ENCODE data around the gene TEX48. TPM values are rescaled to one million over a fixed set of nuclear protein-coding genes. Genes with fewer than 3 reads are reported as not detected.

The TEX48 gene
- total RNA-seq, 1 experiment from 2014 or later: 2.4 TPM

DNA sequence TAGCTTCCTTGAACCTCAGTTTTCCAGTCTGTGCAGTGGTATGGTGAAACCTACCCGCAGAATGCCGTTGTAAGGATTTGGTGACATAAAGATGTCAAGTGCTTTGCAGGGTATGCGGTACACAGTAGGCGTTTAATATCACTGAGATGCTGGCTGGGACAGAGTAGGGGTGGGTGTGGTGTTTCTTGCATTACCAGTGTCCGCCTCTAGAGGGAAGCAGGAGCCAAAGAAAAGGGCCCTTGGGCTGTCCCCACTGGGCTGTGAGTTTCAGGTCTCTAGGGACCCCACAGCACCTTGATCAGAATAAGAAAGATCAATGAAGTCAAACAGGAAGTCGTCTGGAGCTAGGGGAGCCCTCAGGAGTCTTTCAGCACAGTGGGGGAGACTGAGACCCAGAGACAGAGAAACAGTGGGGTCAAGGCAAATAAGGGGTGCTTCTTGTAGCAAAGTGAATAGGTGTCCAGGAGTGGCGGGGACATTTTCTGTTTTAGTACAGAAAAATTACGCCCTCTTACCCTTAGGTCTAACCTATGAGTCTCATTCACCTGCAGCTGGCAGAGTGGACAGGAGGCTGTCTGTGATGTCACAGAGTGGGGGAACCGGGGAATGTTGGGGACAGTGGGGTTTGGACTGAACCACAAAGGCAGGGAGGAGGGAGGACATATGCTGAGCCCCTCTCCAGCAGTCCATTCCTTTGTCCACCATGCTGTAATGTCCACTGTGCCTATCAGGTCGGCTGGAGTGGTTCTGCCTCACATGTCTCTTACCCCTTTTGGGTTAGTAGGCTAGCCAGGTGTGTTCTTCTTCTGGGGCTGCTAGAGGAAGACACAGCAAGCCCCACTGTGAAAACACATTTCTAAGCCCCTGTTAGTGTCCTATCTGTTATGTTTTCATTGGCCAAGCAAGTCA, 19.7 kb downstream of the TEX48 start:
- Histone ChIP-seq H3F3A (ENCODE audit: low read length, unreplicated experiment) (no peaks in the 10 kb centered on the region), H4K20me1 (ENCODE audit: low read length) (no peaks in the 10 kb centered on the region), H3K9me3 (ENCODE audit: low read length) (no peaks in the 10 kb centered on the region), H3K4me2 (ENCODE audit: low read length) (no peak overlapping the region), H3K9ac (ENCODE audit: low read length) (no peak overlapping the region), H3K79me2 (ENCODE audit: low read length) (no peaks in the 10 kb centered on the region), H3K9me2 (replicated peaks; ENCODE audit: low read length) (no peaks in the 10 kb centered on the region), H3K27me3 (ENCODE audit: low read length) (no peaks in the 10 kb centered on the region), H3K4me1 (ENCODE audit: insufficient read depth, low read length) (no peaks in the 10 kb centered on the region), H3K4me3 (ENCODE audit: low read length) (no peak overlapping the region), H3K36me3 (ENCODE audit: low read depth, low read length) (no peaks in the 10 kb centered on the region), H2AFZ (ENCODE audit: low read length) (no peak overlapping the region), H3K27ac (ENCODE audit: low read length) (no peak overlapping the region)
- ChIA-PET CTCF (no interaction called here), POLR2A (ENCODE audit: unreplicated experiment) (no interaction called here)
- intact Hi-C loops (cut with micrococcal nuclease): loop anchor here (1.0 kb wide), 1 partner anchor 352 kb away; no protein-coding TSS in a partner anchor
- peak; percentile 68 for DNase-seq
- BruUV-seq (replicated peaks): no TSS peak
- ATAC-seq: peak; percentile 87
- TF ChIP-seq CTCF (conservative IDR thresholded peaks at IDR 0.05; ENCODE audit: low read depth, low read length): peak; percentile 85
- TF ChIP-seq EZH2phosphoT487 (IDR thresholded peaks at IDR 0.05; ENCODE audit: borderline replicate concordance, low read length): no peak
- TF ChIP-seq EZH2 (IDR thresholded peaks at IDR 0.05; ENCODE audit: low read length, unreplicated experiment): no peak

GRCh38 chr9:114657705-114658104, 24.3 kb downstream of the TEX48 start, which contains the start of gene TEX53:
TEX53 (minus strand) TSS chr9:114657805; CDS start chr9:114657774, 31 bp downstream.
- ATAC-seq (no peak), DNase-seq (no peak)
- Histone ChIP-seq H3K27ac (ENCODE audit: low read length) (no peak within 1 kb of the TSS), H3F3A (ENCODE audit: low read length, unreplicated experiment) (no peaks in the 10 kb centered on the region), H3K27me3 (ENCODE audit: low read length) (no peaks in the 10 kb centered on the region), H3K4me2 (ENCODE audit: low read length) (no peak within 1 kb of the TSS), H3K4me3 (ENCODE audit: low read length) (no peak within 1 kb of the TSS), H3K79me2 (ENCODE audit: low read length) (no peaks in the 10 kb centered on the region), H3K9me2 (replicated peaks; ENCODE audit: low read length) (no peaks in the 10 kb centered on the region), H2AFZ (ENCODE audit: low read length) (no peak within 1 kb of the TSS), H3K4me1 (ENCODE audit: insufficient read depth, low read length) (no peaks in the 10 kb centered on the region), H3K9ac (ENCODE audit: low read length) (no peak within 1 kb of the TSS), H3K9me3 (ENCODE audit: low read length) (no peaks in the 10 kb centered on the region), H4K20me1 (ENCODE audit: low read length) (no peaks in the 10 kb centered on the region), H3K36me3 (ENCODE audit: low read depth, low read length) (no peaks in the 10 kb centered on the region)
- POLR2A ChIA-PET (ENCODE audit: unreplicated experiment): no interaction called here
- TF ChIP-seq CTCF (conservative IDR thresholded peaks at IDR 0.05; ENCODE audit: low read depth, low read length) (no peak), EZH2phosphoT487 (IDR thresholded peaks at IDR 0.05; ENCODE audit: borderline replicate concordance, low read length) (no peak), EZH2 (IDR thresholded peaks at IDR 0.05; ENCODE audit: low read length, unreplicated experiment) (no peak)
- intact Hi-C loops (cut with micrococcal nuclease): loop anchor here (10.0 kb wide), 1 partner anchor 253 kb away; no protein-coding TSS in a partner anchor
- CTCF ChIA-PET: no interaction called here
- no TSS peak for BruUV-seq (replicated peaks)

DNA sequence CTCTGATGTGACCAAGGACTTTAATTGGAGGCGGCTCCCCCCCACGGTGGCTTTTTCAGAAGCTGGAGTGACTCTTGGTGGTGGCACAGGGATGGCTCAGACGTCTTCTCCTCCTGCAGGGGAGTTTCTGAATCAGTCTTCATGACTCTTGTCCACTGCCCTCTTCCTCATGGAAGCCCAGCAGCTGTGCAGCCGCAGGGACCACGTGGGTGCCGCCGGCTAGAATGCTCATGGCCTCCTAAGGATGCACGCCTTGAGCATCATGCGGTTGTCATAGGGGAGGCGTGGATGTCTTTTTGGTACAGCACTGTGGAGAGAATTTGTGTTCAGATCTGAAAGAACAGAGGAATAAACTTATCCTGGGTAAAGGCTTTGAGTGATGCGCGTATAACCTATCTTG, 25.7 kb downstream of the TEX48 start:
- no peaks in the 10 kb centered on the region for H3K27me3 ChIP-seq (ENCODE audit: low read length)
- no peaks in the 10 kb centered on the region for H3F3A ChIP-seq (ENCODE audit: low read length, unreplicated experiment)
- BruUV-seq (replicated peaks): no TSS peak
- H2AFZ ChIP-seq (ENCODE audit: low read length): no peak overlapping the region
- H3K9ac ChIP-seq (ENCODE audit: low read length): no peak overlapping the region
- H3K9me2 ChIP-seq (replicated peaks; ENCODE audit: low read length): no peaks in the 10 kb centered on the region
- CTCF ChIA-PET: no interaction called here
- ATAC-seq (no peak), DNase-seq (no peak)
- H3K4me3 ChIP-seq (ENCODE audit: low read length): no peak overlapping the region
- no peaks in the 10 kb centered on the region for H4K20me1 ChIP-seq (ENCODE audit: low read length)
- POLR2A ChIA-PET (ENCODE audit: unreplicated experiment): no interaction called here
- no peaks in the 10 kb centered on the region for H3K9me3 ChIP-seq (ENCODE audit: low read length)
- no peaks in the 10 kb centered on the region for H3K4me1 ChIP-seq (ENCODE audit: insufficient read depth, low read length)
- H3K27ac ChIP-seq (ENCODE audit: low read length): no peak overlapping the region
- intact Hi-C loops (cut with micrococcal nuclease): loop anchor here (10.0 kb wide), 1 partner anchor 252 kb away; no protein-coding TSS in a partner anchor
- no peak for TF ChIP-seq CTCF (conservative IDR thresholded peaks at IDR 0.05; ENCODE audit: low read depth, low read length)
- no peak for TF ChIP-seq EZH2phosphoT487 (IDR thresholded peaks at IDR 0.05; ENCODE audit: borderline replicate concordance, low read length)
- TF ChIP-seq EZH2 (IDR thresholded peaks at IDR 0.05; ENCODE audit: low read length, unreplicated experiment): no peak
- no peaks in the 10 kb centered on the region for H3K79me2 ChIP-seq (ENCODE audit: low read length)
- H3K4me2 ChIP-seq (ENCODE audit: low read length): no peak overlapping the region
- H3K36me3 ChIP-seq (ENCODE audit: low read depth, low read length): no peaks in the 10 kb centered on the region

Data from PC-3 (cell line).